Embryonic facial prominence (tissue), 1 donor: Measurements from ENCODE around the gene RNASEH1.
"Not testable (repeated sequence)": the region's sequence is repeated elsewhere in the genome, so short reads cannot be mapped to it uniquely, and the experiment has no call there.

Source experiments
- DNase-seq: peaks from one replicate; pipeline ENCODE4 v3.0.0-alpha.2; 2016; ENCODE audit errors: extremely low spot score

The RNASEH1 gene

DNA sequence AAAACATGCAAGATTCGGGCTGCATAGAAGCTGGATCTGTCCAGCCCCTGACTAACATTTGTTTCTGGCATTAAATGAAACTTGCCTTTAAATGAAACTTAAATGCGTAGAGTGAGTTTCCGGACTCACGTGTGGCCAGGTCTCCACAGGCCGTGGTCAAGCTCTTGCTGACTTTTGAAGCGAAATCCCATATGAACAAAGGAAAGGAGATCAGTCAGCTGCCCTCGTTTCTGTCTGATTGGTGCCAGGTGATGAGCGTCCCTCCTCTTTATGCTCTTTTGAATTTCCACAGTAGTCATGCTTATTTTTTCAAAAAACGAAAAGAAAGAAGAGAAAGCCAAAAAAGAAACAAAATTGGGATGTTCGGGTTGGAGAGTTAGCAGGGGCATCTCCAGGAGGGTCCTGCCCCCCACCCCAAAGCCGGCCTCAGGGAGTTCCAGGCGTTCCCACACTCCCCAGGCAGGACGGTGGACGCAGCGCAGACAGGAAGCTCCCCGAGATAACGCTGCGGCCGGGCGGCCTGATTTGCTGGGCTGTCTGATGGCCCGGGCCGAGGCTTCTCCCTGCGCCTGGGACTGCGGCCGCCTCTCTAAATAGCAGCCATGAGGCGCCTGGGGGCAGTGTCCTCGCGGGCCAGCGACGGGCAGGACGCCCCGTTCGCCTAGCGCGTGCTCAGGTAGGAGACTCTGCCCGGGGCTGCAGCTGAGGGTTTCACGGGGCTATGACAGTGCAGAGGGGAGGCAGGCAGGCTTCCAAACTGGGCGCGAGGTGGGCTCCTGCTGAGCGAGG, 36.6 kb upstream of the RNASEH1 start, which contains the start of gene COLEC11:
Gene COLEC11, plus strand, starts transcription at position 620 of the 789 bp plus-strand sequence. CDS start 9,229 bp downstream, outside the sequence.
- DNase-seq, result no peak

- DNase-seq, result no peak
Observed at GRCh38 chr2:3589086-3589485, 31.0 kb upstream of the RNASEH1 start.

- no peak for DNase-seq
Observed at GRCh38 chr2:3588084-3588483, 30.0 kb upstream of the RNASEH1 start.

DNA sequence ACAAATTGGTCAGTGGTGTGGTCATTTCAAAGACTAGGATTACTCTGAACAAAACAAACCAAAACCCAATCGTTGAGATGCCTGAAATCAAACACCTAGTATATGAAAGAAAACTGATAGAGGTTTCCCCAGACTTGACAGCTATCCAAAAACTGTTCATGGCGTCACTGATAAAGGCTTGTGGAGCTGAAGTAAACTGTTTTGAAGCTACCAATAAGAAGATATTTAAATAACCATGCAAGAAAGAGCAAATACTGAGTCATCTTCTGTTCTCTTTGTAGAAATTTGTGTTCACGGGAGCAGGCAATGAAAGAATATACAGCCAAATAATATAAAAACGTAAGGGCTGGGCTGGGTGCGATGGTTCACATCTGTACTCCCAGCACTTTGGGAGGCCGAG, 29.3 kb upstream of the RNASEH1 start:
- DNase-seq, result no peak

DNA sequence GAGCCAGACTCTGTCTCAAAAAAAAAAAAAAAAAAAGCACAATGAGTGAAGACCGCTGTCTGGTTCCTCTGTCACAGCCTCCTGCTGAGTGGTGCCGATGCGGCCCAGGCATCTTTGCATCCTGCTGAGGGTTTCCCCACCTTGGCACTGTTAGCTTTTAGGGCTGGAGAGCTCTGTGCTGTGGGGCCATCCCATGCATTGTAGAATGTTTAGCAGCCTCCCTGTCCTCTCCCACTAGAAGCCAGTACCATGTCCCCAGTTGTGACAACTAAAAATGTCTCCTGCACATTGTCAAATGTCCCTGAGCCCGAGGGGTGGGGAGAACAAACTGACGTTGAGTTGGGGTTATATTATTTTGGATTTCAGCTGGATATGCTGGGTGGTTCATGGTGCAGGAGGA, 28.9 kb upstream of the RNASEH1 start:
- no peak for DNase-seq

DNA sequence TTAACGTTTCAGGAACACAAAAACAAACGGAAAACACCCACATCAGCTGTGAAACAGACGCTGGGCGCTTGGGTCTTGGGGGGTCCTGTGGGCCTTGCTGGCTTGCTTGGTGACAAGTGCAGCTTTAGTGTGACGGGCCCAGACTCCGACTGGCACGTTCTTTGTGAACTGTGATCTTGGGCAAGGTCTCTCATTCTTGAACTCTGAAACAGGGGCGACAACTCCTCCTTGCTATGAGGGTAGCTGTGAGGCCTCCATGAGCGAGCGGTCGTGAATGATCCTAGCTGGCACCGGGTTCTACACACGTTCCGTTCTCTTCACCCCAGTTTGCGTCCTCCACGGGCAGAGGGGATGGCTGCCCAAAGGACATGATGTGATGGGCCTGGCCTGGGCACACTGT, 28.1 kb upstream of the RNASEH1 start:
- DNase-seq, result no peak

DNA sequence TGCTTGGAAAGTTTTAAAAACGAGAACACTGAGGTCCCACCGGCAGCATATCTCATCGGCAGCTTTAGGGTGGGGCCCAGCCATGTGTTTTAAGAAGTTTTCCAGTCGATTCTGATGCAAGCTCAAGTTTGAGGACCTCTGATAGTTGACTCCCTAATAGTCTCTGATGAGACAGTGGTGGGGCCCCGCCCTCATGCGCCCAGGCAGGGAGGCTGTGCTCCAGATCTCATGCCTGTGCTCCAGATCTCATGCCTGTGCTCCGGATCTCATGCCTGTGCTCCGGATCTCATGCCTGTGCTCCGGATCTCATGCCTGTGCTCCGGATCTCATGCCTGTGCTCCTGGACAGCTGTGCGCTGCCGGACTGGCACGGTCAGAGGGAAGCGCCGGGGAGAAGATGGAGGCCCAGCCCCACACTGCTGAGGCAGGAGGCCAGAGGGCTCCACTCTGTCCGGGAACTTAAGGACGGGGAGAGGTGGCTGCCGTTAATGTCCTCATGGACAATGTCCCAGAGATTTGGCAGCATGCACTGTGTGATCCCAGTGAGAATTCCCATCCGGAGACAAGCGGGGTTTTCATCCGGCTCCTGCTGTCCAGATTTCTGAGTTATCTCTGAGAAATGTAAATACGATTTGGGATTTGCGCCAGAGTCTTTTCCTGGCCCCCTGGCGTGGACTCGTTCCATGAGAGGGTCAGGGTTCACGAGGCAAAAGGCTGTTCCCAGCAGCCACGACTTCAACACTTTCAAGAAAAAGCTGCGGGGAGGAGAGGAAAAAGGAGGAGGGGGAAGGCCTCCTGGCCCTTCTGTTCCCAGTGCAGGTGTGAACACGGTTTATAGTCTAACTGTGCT, 27.4 kb upstream of the RNASEH1 start:
- no peak for DNase-seq

DNA sequence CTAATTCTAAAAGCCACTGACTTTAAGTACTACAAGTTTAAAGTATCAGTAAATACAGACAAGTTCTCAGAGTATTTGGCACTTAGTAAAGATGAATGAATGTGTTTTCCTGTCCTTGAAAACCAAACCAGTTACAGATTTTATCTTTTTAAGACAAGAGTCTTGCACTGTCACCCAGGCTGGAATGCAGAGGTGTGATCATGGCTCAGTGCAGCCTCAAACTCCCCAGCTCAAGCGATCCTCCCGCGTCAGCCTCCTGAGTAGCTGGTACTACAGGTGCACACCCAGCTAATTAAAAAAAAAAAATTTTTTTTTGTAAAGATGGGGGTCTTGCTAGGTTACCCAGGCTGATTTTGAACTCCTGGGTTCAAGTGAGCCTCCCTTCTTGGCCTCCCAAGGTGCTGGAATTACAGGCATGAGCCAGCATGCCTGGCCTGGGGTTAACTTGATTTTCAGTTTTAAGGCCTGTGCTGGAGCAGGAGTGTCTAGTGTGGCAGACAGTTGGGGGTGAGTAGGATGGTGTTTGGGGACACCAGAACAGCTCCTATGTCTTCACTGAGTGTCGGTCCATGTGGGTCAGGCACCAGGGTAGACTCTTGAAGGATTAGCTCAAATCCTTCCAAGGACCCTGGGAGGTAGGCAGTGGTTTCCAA, 26.6 kb upstream of the RNASEH1 start:
- DNase-seq, result no peak

GRCh38 chr2:3584076-3584475, 25.9 kb upstream of the RNASEH1 start:
- no peak for DNase-seq

GRCh38 chr2:3581367-3582262, 23.5 kb upstream of the RNASEH1 start:
- no peak for DNase-seq

DNA sequence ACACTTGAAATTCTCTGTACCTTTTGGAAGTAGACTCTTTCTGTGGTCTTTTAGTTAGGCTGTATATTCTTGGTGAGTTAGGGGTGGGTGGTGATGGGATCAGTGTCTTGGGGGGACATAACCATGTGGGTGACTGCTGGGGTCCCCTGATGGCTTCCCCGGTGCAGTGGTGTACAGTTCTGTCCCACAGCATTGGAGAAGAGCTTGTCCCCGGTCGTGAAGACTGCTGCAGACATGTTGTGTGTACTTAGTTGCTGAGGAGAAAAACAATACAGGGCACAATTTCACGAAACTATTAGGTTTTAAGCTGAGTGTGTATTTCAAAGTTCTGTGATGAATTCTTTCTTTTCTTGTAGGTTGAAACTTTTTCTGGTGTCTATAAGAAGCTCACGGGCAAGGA, 22.3 kb upstream of the RNASEH1 start:
- no peak for DNase-seq

DNA sequence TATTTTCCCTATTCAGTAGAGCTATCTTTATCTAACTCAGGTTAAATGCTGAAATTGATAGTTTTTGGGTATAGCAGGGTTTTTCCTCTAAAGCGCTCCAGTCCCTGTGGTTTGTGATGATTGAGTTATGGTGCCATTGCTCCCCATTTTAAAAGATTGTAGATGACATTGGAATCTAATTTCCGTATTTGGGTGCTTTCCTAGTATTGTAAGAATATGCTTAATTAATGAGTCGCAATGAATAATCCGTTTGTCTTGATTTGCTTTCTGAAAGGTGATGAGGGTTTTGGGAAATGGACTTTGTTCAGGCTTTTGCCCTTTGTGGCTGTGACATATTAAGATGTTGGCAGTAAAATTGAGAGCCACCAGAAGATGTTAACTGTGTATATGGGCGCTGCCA, 20.9 kb upstream of the RNASEH1 start:
- DNase-seq, result no peak

DNA sequence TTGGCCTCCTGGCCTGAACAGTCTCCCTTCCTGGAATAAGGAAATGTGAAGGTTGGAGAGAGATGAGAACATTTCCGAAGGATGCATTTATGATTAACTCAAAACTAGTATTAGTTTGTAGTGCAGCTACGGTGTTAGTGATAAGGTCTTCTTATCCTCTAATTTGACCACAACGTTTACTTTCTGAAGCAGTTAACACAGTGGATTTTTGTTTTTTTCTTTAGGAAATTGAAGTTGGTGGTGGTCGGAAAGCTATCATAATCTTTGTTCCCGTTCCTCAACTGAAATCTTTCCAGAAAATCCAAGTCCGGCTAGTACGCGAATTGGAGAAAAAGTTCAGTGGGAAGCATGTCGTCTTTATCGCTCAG, 18.1 kb upstream of the RNASEH1 start:
- not testable (repeated sequence) for DNase-seq

DNA sequence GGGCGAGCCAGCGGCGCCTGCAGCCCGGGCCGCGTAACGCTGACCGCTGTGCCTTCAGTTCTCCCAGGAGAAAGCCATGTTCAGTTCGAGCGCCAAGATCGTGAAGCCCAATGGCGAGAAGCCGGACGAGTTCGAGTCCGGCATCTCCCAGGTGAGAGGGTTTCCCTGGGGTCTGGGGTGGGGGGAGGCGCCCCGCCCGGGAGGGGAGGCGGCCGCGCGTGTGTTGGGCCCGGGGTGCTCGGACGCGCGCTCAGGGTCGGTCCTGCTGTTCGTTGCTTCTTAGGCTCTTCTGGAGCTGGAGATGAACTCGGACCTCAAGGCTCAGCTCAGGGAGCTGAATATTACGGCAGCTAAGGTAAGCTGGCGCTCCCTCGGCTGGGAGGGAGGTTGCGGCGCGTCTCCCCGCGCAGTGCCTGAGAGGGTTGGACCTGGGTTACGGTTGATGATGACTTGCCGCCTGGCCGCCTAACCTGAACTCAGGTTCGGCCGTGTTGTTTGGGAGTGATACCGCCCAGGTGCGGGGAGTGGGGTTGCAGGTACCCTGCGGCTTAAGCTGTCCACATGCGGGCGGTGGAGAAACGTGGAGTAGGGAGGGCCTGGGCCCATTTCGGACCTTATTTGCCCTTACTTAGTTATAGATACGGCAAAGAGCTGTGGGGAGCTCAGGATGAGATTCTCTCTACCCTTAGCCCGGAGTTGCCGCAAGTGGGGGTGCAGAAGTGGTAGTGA, 17.6 kb upstream of the RNASEH1 start:
- no peak for DNase-seq

DNA sequence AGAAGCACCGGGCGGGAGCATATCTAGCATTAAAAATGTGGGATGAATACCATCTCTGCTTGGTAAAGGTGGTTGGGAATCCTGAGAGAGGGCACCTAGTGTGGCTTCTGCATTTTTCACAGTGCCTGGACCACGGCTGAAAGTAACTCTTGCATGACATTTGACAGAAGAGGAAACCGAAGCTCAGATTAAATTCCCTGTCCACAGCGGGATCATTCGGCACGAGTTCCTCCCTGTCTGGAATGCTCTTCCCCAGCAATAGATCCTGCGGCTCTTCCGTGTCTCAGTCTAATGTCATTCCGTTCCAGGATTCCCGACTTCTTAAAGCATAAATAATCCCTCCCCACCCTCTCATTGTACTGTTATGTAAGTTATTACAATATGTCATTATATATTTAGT, 16.0 kb upstream of the RNASEH1 start:
- no peak for DNase-seq

DNA sequence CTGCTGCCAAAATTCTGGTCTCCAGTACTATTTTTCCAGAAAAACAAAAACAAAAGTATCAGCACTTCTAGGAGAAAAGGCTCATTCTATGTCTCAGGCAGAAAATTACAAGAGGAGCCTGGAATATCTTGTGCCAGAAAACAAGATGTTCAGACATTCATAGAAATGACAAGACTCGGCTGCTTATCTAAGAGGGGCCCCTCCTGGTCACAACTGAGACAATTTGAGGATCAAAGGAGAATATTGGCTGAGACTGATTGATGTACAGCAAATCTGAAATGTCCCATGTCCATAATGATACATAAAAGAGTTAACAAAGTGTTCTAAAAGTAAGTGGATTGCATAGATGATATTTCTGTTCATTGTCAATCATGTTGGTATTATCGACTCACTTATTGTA, 14.5 kb upstream of the RNASEH1 start:
- no peak for DNase-seq

- DNase-seq, result no peak
Observed at GRCh38 chr2:3571284-3571683, 13.2 kb upstream of the RNASEH1 start.

- not testable (repeated sequence) for DNase-seq
Observed at GRCh38 chr2:3569656-3570055, 11.5 kb upstream of the RNASEH1 start.

DNA sequence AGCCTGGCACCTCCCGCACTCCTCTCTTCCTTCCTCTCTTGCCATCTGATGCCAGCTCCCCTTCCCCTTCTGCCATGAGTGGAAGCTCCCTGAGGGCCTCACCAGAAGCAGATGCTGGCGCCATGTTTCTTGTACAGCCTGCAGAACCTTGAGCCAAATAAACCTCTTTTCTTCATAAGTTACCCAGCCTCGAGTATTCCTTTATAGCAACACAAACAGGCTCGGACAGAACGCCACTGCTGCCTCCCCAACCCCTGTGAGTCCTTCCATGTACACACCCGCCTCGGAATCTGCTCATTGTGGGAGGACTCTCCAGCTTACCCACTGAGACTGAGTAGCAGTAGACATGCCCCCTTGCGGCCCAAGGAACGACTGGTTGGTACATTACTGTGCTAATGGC, 8.7 kb upstream of the RNASEH1 start:
- DNase-seq, result no peak

- no peak for DNase-seq
Observed at GRCh38 chr2:3565117-3565516, 7.0 kb upstream of the RNASEH1 start.

DNA sequence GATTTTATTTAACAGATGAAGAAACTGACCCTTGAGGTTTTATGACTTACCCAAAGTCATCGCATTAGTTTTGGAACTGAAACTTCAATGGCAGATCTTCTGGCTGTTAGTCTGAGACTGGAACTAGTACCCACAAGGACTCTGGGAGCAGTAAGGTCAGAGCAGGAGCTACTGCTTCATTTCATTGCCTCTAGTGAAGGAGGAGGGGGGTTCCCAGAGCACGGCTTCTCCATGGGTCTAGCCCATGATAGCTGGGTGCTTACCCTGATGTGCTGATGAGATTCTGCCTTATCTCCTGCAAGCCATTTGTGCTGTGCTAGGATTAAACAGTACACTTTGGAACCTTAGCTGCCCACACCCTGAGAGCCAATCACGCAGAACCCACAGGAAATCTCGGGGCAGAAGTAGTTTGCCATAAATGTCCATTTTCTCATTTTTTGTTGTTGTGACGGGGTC, 5.4 kb upstream of the RNASEH1 start:
- no peak for DNase-seq
